Heart left ventricle (tissue), 16 donors: ENCODE measurements around the gene SLC6A7. TPM values are rescaled to one million over a fixed set of nuclear protein-coding genes. Genes with fewer than 3 reads are reported as not detected.

Experiments used
- ATAC-seq, 4 donors: fragments of 200-7000 bp; cut with Tn5 transposase; one replicate each; pipeline ENCODE4 v1.9.1; 2020 to 2022; ENCODE audit warnings: moderate library complexity in 4 of 4, mild to moderate bottlenecking in 3 of 4, moderate number of reproducible peaks in 1 of 4
- DNase-seq, 5 donors: peaks; one replicate each; pipeline ENCODE4 v3.0.0-alpha.2; 2020
- H3K27ac ChIP-seq, 12 donors: fragments of 200-600 bp; sonication (generic) in 4 of 12; one replicate each; pipeline versions ENCODE4 v1.5.0 to v1.8.0; 2016 to 2022; ENCODE audit warnings: mild to moderate bottlenecking in 2 of 12
- H3K27me3 ChIP-seq, 9 donors: fragments of 200-600 bp; sonication (generic) in 2 of 9; one replicate each; pipeline versions ENCODE4 v1.5.1 to v1.8.0; 2016 to 2022; ENCODE audit warnings: mild to moderate bottlenecking in 3 of 9
- H3K36me3 ChIP-seq, 9 donors: fragments of 200-600 bp; sonication (generic) in 2 of 9; one replicate each; pipeline versions ENCODE4 v1.5.0 to v1.8.0; 2018 to 2022; ENCODE audit warnings: mild to moderate bottlenecking in 2 of 9
- H3K4me1 ChIP-seq, 12 donors: fragments of 200-600 bp; sonication (generic) in 4 of 12; one replicate each; pipeline versions ENCODE4 v1.5.0 to v1.8.0; 2016 to 2022; ENCODE audit warnings: mild to moderate bottlenecking in 3 of 12
- H3K4me3 ChIP-seq, 12 donors: fragments of 200-600 bp; sonication (generic) in 4 of 12; one replicate each; pipeline versions ENCODE4 v1.5.0 to v1.8.0; 2017 to 2022; ENCODE audit warnings: mild to moderate bottlenecking in 9 of 12, moderate library complexity in 4 of 12
- H3K9me3 ChIP-seq, 12 donors: fragments of 200-600 bp; sonication (generic) in 4 of 12; one replicate each; pipeline versions ENCODE4 v1.5.0 to v1.8.0; 2016 to 2022; ENCODE audit warnings: mild to moderate bottlenecking in 1 of 12
- CTCF ChIP-seq, 12 donors: fragments of 200-600 bp; sonication (generic) in 4 of 12; IDR thresholded peaks; one replicate each; pipeline versions ENCODE4 v1.5.0 to v1.8.0; 2018 to 2022; ENCODE audit warnings: antibody characterized with exemption in 12 of 12, mild to moderate bottlenecking in 5 of 12
- POLR2A ChIP-seq, 2 donors: fragments of 450-650 bp; IDR thresholded peaks; one replicate each; pipeline ENCODE4 v1.6.1; 2017; ENCODE audit warnings: antibody characterized with exemption in 2 of 2, mild to moderate bottlenecking in 2 of 2, moderate library complexity in 2 of 2
- WGBS, 4 donors: extraction: QIAGEN DNeasy Blood & Tissue Kit in 2 of 4; methylation state at CpG; one replicate each; pipeline versions ENCODE4 v1.1.5 to v1.1.7; 2013 to 2018; 5-methylcytosine and 5-hydroxymethylcytosine counted together
- intact Hi-C, 10 donors: fragments of 100-400 bp; cut with DNase I; formaldehyde crosslinking; loops; one replicate each; pipeline versions ENCODE4 v1.11.1 to v1.14.2; 2022
- polyA plus RNA-seq, 2 donors: library from polyadenylated mRNA; stranded (reverse); fragments of 200-250 nt; gene quantifications; one replicate each; pipeline ENCODE4 v1.2.3, GENCODE V29; 2013
- total RNA-seq, 9 donors: library from RNA; depleted of rRNA in 2 of 9; stranded (reverse); fragments of >200 nt in 2 of 9; fragmentation: NEBNext Ultra II Directional in 3 of 9; extraction: Animal tissue kit (Norgen Biotek cat#: 25700) in 3 of 9; gene quantifications; one replicate each; pipeline versions ENCODE4 v1.1.0 to v1.2.4, GENCODE V29; 2016 to 2023
- donor health status: ischemic (EF 13 %, LVEDD 7.1; RV severe dilation, severe dysfunction).
- donor health status: healthy with polysubstance abuse.
- donor health status: DM: no; HTN: yes; CAD: no.
- donor health status: DM: no; HTN: no; CAD: no.
- donor health status: ischemic (EF 25% LVEDD 6.9; RV normal size, moderate dysfunction).
- donor health status: ischemic (EF 25% LVEDD 5.7; RV mildly dilated, moderate dysfunction).
- donor health status: healthy.
- donor health status: DM: yes; HTN: yes; CAD: no.
- donor health status: ischemic (EF 35%, LVEDD 5.7; RV mildly dilated, moderate dysfunction).
- donor health status: nonischemic (EF 11% LVEDD 7.7; RV severe dilation, severe dysfunction).
- donor health status: DM: yes; HTN: yes; CAD: no.
- donor health status: PGD.
- donor health status: ischemic (EF 29% LVEDD 5.4; RV normal size, mild dysfunction).
- donor health status: nonischemic (EF 23%, LVEDD 6.1; RV moderate dilation, normal function).

The SLC6A7 gene
- total and polyA plus RNA-seq, 11 donors = not detected

DNA sequence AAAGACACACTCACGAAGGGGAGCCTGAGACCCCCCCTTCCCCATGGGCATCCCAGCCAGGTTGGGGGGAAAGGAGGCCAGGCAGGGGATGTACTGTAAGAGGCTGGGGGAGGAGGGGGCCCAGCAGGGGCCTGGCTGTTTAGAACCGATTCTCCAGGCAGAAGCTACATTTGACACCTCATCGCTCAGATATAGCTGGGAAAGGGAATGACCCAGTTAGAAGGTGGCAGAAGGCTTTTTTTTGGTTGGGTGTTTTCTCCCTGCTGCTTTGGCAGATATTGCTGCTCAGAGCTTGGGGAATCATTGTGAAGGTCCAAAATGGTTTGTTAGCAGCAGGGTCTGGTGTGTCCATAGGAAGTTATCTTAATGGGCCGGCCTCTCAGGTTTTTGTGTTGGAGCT, 17.3 kb upstream of the SLC6A7 start:
- peaks cover 0 to 26% (median under 1%) of the 10 kb centered on the region in 9 donors for H3K27me3 ChIP-seq
- WGBS, 4 donors = 84 to 90% (median 87%) methylated on average over 4 of the region's 4 CpGs
- no peaks in the 10 kb centered on the region for H3K36me3 ChIP-seq
- DNase-seq (no peak), ATAC-seq (no peak)
- H3K27ac ChIP-seq = no peak overlapping the region
- no peak for TF ChIP-seq POLR2A (IDR thresholded peaks at IDR 0.05)
- H3K4me1 ChIP-seq = peaks cover 0 to 16% (median 0%) of the 10 kb centered on the region in 12 donors
- H3K9me3 ChIP-seq = no peaks in the 10 kb centered on the region
- H3K4me3 ChIP-seq = no peak overlapping the region
- intact Hi-C loops = no loop called here

DNA sequence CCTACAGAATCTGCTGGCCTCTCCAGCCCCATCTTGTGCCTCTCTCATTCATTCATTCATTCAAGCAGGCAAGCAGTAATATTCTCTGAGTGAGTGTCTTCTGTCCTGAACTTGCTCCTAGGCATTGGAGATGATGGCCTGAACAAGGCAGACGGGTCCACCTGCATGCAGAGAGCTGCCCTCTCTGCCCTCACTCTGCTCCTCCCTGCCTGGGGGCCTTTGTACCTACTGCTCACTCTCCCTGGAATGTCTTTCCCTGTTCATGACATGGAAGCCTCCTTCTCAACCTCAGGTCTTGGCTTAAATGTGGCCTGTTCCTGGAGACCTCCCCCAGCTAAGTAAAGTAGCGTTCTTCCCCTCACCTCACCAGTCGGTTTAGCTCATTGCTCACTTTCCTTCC, 16.7 kb upstream of the SLC6A7 start:
- H3K9me3 ChIP-seq = no peaks in the 10 kb centered on the region
- WGBS, 4 donors = 85 to 96% (median 88%) methylated on average over 3 of the region's 3 CpGs
- H3K4me3 ChIP-seq = no peak overlapping the region
- DNase-seq (no peak), ATAC-seq (no peak)
- TF ChIP-seq POLR2A (IDR thresholded peaks at IDR 0.05) (no peak), CTCF (IDR thresholded peaks at IDR 0.05) (no peak)
- intact Hi-C loops = no loop called here
- H3K27ac ChIP-seq = no peak overlapping the region
- no peaks in the 10 kb centered on the region for H3K36me3 ChIP-seq
- H3K4me1 ChIP-seq = peaks cover 0 to 16% (median 0%) of the 10 kb centered on the region in 12 donors
- H3K27me3 ChIP-seq = peaks cover 0 to 20% (median 0%) of the 10 kb centered on the region in 9 donors

DNA sequence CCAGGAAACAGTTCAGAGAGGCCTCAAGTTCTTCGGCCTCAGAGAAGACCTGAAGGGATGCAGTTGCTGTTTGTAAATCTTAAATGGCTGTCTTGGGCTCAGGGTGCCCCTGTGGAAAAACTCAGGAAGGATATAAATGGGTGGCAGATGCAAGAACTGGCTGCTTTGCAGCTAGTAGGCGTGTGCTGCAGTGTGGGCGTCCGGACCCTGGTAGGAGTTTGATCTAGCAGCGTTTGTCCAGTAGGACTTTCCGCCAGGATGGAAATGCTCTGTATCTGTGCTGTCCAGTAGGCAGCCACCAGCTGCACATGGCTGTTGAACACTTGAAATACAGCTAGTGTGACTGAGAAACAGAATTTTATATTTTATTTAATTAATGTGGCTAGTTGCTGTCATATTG, 15.6 kb upstream of the SLC6A7 start:
- peaks cover 0 to 11% (median 0%) of the 10 kb centered on the region in 9 donors for H3K27me3 ChIP-seq
- intact Hi-C loops = no loop called here
- no peaks in the 10 kb centered on the region for H3K9me3 ChIP-seq
- DNase-seq = no peak
- peaks cover 0 to 12% (median 0%) of the 10 kb centered on the region in 12 donors for H3K4me1 ChIP-seq
- no peak for ATAC-seq
- H3K27ac ChIP-seq = no peak overlapping the region
- H3K36me3 ChIP-seq = no peaks in the 10 kb centered on the region
- H3K4me3 ChIP-seq = no peak overlapping the region
- TF ChIP-seq CTCF (IDR thresholded peaks at IDR 0.05) (no peak), POLR2A (IDR thresholded peaks at IDR 0.05) (no peak)
- WGBS, 4 donors = 87 to 88% (median 88%) methylated on average over 6 of the region's 6 CpGs

DNA sequence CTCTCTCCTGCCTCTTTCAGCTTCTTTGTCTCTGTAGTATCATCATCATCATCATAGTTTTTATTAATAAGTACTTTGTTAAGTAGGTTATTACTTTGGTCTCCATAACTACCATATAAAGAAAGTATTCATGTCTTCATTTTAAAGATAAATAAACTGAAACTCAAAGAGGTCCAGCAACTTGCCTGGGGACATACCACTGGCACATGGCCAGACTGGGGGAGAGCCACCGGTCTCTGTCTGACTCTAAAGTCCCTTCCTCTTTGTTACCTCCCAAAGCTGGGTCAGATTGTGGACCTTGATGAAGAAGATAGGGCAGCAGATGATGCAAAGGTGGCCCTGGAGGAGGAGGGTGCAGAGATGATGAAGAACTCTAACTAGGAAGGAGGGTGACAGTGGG, 14.8 kb upstream of the SLC6A7 start:
- intact Hi-C loops = no loop called here
- H3K9me3 ChIP-seq = no peaks in the 10 kb centered on the region
- TF ChIP-seq POLR2A (IDR thresholded peaks at IDR 0.05) (no peak), CTCF (IDR thresholded peaks at IDR 0.05) (no peak)
- no peak overlapping the region for H3K27ac ChIP-seq
- no peaks in the 10 kb centered on the region for H3K36me3 ChIP-seq
- no peak for ATAC-seq
- H3K27me3 ChIP-seq = peaks cover 0 to 3% (median 0%) of the 10 kb centered on the region in 9 donors
- 33 to 70% (median 54%) methylated on average over 1 of the region's 1 CpG for whole genome bisulfite sequencing, 4 donors
- H3K4me1 ChIP-seq = peaks cover 0 to 18% (median 6%) of the 10 kb centered on the region in 12 donors
- DNase-seq = no peak
- no peak overlapping the region for H3K4me3 ChIP-seq

DNA sequence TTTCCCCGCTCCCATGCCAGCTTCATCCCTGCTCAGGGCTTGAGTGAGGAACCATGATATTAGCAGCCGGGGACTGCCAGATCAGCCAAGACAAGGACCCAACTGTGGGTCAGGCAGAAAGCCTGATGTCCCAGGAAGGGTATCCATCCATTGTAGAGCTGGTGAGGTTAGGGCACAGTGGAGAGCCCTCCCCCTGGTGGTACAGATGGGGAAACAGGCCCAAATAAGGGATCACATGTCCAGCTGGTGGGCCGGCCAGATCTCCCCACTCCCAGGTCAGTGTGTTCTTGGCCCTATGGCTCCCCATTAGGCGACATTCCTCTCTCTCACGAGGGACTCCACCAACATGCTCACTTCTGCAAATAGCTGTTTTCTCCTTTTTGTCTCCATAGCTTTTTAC, 14.3 kb upstream of the SLC6A7 start:
- H3K4me3 ChIP-seq = no peak overlapping the region
- ATAC-seq (no peak), DNase-seq (no peak)
- no peak overlapping the region for H3K27ac ChIP-seq
- intact Hi-C loops = no loop called here
- H3K36me3 ChIP-seq = no peaks in the 10 kb centered on the region
- WGBS, 4 donors = 79 to 83% (median 81%) methylated on average over 5 of the region's 5 CpGs
- peak in 9 of 12 donors; percentile 7 to 39 (median 25) for TF ChIP-seq CTCF (IDR thresholded peaks at IDR 0.05)
- TF ChIP-seq POLR2A (IDR thresholded peaks at IDR 0.05) = no peak
- no peaks in the 10 kb centered on the region for H3K9me3 ChIP-seq
- H3K27me3 ChIP-seq = peaks cover 0 to 3% (median 0%) of the 10 kb centered on the region in 9 donors
- peaks cover 0 to 23% (median 11%) of the 10 kb centered on the region in 12 donors for H3K4me1 ChIP-seq
